K562 (cell line): ENCODE data around the gene NEMF. TPM values are rescaled to one million over a fixed set of nuclear protein-coding genes. Genes with fewer than 3 reads are reported as not detected.

Source experiments
- ATAC-seq: fragments of 200-7000 bp; cut with Tn5 transposase; 3 replicates; pipeline ENCODE4 v1.9.1; 2020; ENCODE audit warnings: moderate library complexity
- BruUV-seq: library from RNA; stranded (reverse); fragments of 400-500 nt; replicated peaks from 2 replicates; lab custom pipeline; 2021; lab: Mats Ljungman, UMichigan
- CTCF ChIA-PET: fragments of 300-600 bp; formaldehyde crosslinking; extraction: SDS; loops from one replicate; lab custom pipeline; 2021; ENCODE audit warnings: low intra/inter-chr PET ratio; lab: Yijun Ruan, JAX
- POLR2A ChIA-PET: fragments of 300-600, 350-650 bp; sonication (Branson Sonifier 250); formaldehyde crosslinking; extraction: SDS; loops from one replicate; lab custom pipeline; 2021; ENCODE audit warnings: antibody characterized with exemption, inconsistent platforms; lab: Yijun Ruan, JAX
- DNase-seq, 4 experiments: peaks; one replicate each; pipeline versions ENCODE4 v3.0.0 to v3.0.0-alpha.2; 2011 to 2018; ENCODE audit warnings: low spot score in 3 of 4, mixed read lengths in 3 of 4; ENCODE audit errors: extremely low read depth in 1 of 4
- FAIRE-seq: peaks from 2 replicates; lab custom pipeline; 2011; peaks lifted over from hg19 to GRCh38; lab: Jason Lieb, UNC
- H2AFZ ChIP-seq: 2 replicates; pipeline ENCODE4 v1.6.0; 2011; ENCODE audit warnings: low read depth, low read length, control low read depth, inconsistent platforms
- H3K27ac ChIP-seq: fragments of 200-600 bp; 3 replicates; pipeline ENCODE4 v1.8.0; 2011; ENCODE audit warnings: low read depth, mild to moderate bottlenecking, control low read depth, inconsistent platforms, low read length, moderate library complexity, mixed read lengths; ENCODE audit errors: extremely low read depth
- H3K27me3 ChIP-seq, 2 experiments: fragments of 300-600 bp in 1 of 2; 2 replicates in 1 of 2; 3 replicates in 1 of 2; pipeline versions ENCODE4 v1.6.0 to v1.8.0; 2011; ENCODE audit warnings: inconsistent platforms in 2 of 2, low read length in 2 of 2, mild to moderate bottlenecking in 1 of 2, mixed read lengths in 1 of 2, moderate library complexity in 1 of 2; ENCODE audit not compliant: control insufficient read depth in 2 of 2, insufficient read depth in 2 of 2
- H3K36me3 ChIP-seq: fragments of 300-600 bp; 3 replicates; pipeline ENCODE4 v1.8.0; 2011; ENCODE audit warnings: mild to moderate bottlenecking, low read length, inconsistent platforms; ENCODE audit not compliant: control insufficient read depth, insufficient read depth
- H3K4me1 ChIP-seq, 2 experiments: fragments of 200-600 bp in 1 of 2; replicated peaks in 1 of 2; 2 replicates in 1 of 2; 3 replicates in 1 of 2; pipeline versions ENCODE4 v1.5.1 to v1.8.0; 2011; ENCODE audit warnings: inconsistent platforms in 2 of 2, low read length in 2 of 2, mild to moderate bottlenecking in 1 of 2, mixed read lengths in 1 of 2, moderate library complexity in 1 of 2; ENCODE audit not compliant: control insufficient read depth in 2 of 2, insufficient read depth in 2 of 2
- H3K4me2 ChIP-seq: 2 replicates; pipeline ENCODE4 v1.6.1; 2011; ENCODE audit warnings: low read length, control low read depth, inconsistent platforms, mixed read lengths; ENCODE audit not compliant: insufficient read depth
- H3K4me3 ChIP-seq: fragments of 200-600 bp; sonication (generic), shearing (Covaris generic); 2 replicates; pipeline ENCODE4 v1.5.1; 2016; ENCODE audit warnings: control low read depth, inconsistent platforms
- H3K79me2 ChIP-seq: fragments of 200-600 bp; 3 replicates; pipeline ENCODE4 v1.8.0; 2011; ENCODE audit warnings: low read length, inconsistent platforms; ENCODE audit not compliant: control insufficient read depth, insufficient read depth
- H3K9ac ChIP-seq, 2 experiments: 2 replicates each; pipeline versions ENCODE4 v1.6.0 to v1.6.1; 2011; ENCODE audit warnings: low read depth in 2 of 2, low read length in 2 of 2, control low read depth in 1 of 2, inconsistent platforms in 1 of 2, mild to moderate bottlenecking in 1 of 2, mixed read lengths in 1 of 2; ENCODE audit not compliant: insufficient read depth in 1 of 2
- H3K9me1 ChIP-seq: one replicate; pipeline ENCODE4 v1.6.0; 2011; ENCODE audit warnings: inconsistent platforms, mild to moderate bottlenecking, low read length, moderate library complexity; ENCODE audit not compliant: control insufficient read depth, insufficient read depth
- H3K9me3 ChIP-seq: replicated peaks from 2 replicates; pipeline ENCODE4 v1.5.1; 2011; ENCODE audit warnings: low read depth, low read length, inconsistent platforms; ENCODE audit not compliant: control insufficient read depth, insufficient read depth
- H4K20me1 ChIP-seq: replicated peaks from 2 replicates; pipeline ENCODE4 v1.6.1; 2011; ENCODE audit warnings: low read length, inconsistent platforms, mixed read lengths; ENCODE audit not compliant: control insufficient read depth, insufficient read depth
- DDX20 ChIP-seq: fragments of 450-650 bp; IDR thresholded peaks from 2 replicates; pipeline ENCODE4 v1.6.1; 2016; ENCODE audit warnings: missing genetic modification characterization, low read depth, mild to moderate bottlenecking, missing compliant biosample characterization, moderate library complexity
- FOXK1 ChIP-seq: sonication (generic); formaldehyde crosslinking; IDR thresholded peaks from 2 replicates; pipeline ENCODE4 v1.8.0; 2022; ENCODE audit warnings: missing genetic modification reagents, mild to moderate bottlenecking, borderline replicate concordance
- GABPA ChIP-seq: fragments of 200-800 bp; sonication (Bioruptor generic); conservative IDR thresholded peaks from 2 replicates; pipeline ENCODE4 v1.6.1; 2016; ENCODE audit warnings: low read depth, missing genetic modification characterization, missing compliant biosample characterization
- MAZ ChIP-seq, 2 experiments: fragments of 450-650 bp in 1 of 2; sonication (generic) in 1 of 2; formaldehyde crosslinking; IDR thresholded peaks in 1 of 2; conservative IDR thresholded peaks in 1 of 2; 2 replicates each; pipeline versions ENCODE4 v1.4.0 to v1.5.0; 2020; ENCODE audit warnings: mild to moderate bottlenecking in 1 of 2, missing genetic modification reagents in 1 of 2
- SMAD2 ChIP-seq: fragments of 150-350 bp; IDR thresholded peaks from 2 replicates; pipeline ENCODE4 v1.6.1; 2014; ENCODE audit warnings: low read depth, mild to moderate bottlenecking, low read length
- ZC3H11A ChIP-seq: IDR thresholded peaks from 2 replicates; pipeline ENCODE4 v1.6.1; 2012; ENCODE audit warnings: low read depth, low read length, improper control_type of control experiment
- ZNF124 ChIP-seq: sonication (generic); formaldehyde crosslinking; IDR thresholded peaks from 2 replicates; pipeline ENCODE4 v1.8.1; 2022; ENCODE audit warnings: missing genetic modification reagents
- ZNF133 ChIP-seq: fragments of 250-450 bp; sonication (Bioruptor Pico); IDR thresholded peaks from 2 replicates; pipeline ENCODE4 v1.4.0; 2020; ENCODE audit warnings: mild to moderate bottlenecking
- ZNF584 ChIP-seq: fragments of 200-800 bp; sonication (Bioruptor generic); IDR thresholded peaks from 2 replicates; pipeline ENCODE4 v1.6.1; 2016; ENCODE audit warnings: low read depth, mild to moderate bottlenecking, missing genetic modification characterization, missing compliant biosample characterization
- ZNF644 ChIP-seq: fragments of 200-800 bp; sonication (Bioruptor generic); IDR thresholded peaks from 2 replicates; pipeline ENCODE4 v1.6.1; 2016; ENCODE audit warnings: low read depth, missing genetic modification characterization, missing compliant biosample characterization
- WGBS: fragments of 100-300 bp; shearing (Covaris generic); methylation state at CpG from one replicate; pipeline ENCODE4 v1.1.6; 2016; ENCODE audit warnings: low coverage, mixed read lengths; ENCODE audit not compliant: insufficient coverage; ENCODE audit errors: missing lambda C conversion rate; 5-methylcytosine and 5-hydroxymethylcytosine counted together
- in situ Hi-C: fragments of 300-500 bp; cut with MboI; formaldehyde crosslinking; loops from 4 replicates; pipeline ENCODE4 v1.15.0; 2018; ENCODE audit warnings: inconsistent platforms, mixed read lengths
- intact Hi-C: fragments of 100-400 bp; cut with micrococcal nuclease; formaldehyde crosslinking; loops from 2 replicates; pipeline ENCODE4 v1.14.2; 2022
- polyA plus RNA-seq, 8 experiments: library from polyadenylated mRNA; depleted of rRNA in 4 of 8; stranded (reverse) in 5 of 8; unstranded in 3 of 8; fragments of >200 nt; fragmentation: Nextera tagmentation in 2 of 8; fragmentation: Illumina TruSeq in 1 of 8; extraction: Ambion mirVana in 2 of 8; extraction: Trizol in 1 of 8; gene quantifications; 2 replicates each; pipeline versions ENCODE4 v1.2.1 to v1.2.3, GENCODE V29; 2011 to 2014; ENCODE audit warnings: inconsistent platforms in 1 of 8, missing spikeins in 1 of 8
- total RNA-seq, 7 experiments: library from RNA; depleted of rRNA in 6 of 7; stranded (reverse); fragments of >200 nt in 6 of 7; fragmentation: Illumina TruSeq in 2 of 7; extraction: Trizol in 2 of 7; gene quantifications; 2 replicates each; pipeline versions ENCODE4 v1.2.1 to v1.2.3, GENCODE V29; 2011 to 2021; ENCODE audit warnings: low replicate concordance in 1 of 7
- TF ChIP-seq, protein P1 (sequence below): sonication (generic); formaldehyde crosslinking; IDR thresholded peaks from 2 replicates; pipeline ENCODE4 v1.8.1; 2023; ENCODE audit warnings: mild to moderate bottlenecking, missing genetic modification reagents

NEMF gene
- total and polyA plus RNA-seq, 9 of the 15 experiments (the other 6 are each of a cell fraction or from before 2014, with no cell fraction given): 38.8 to 94.4 (median 61.0) TPM

DNA sequence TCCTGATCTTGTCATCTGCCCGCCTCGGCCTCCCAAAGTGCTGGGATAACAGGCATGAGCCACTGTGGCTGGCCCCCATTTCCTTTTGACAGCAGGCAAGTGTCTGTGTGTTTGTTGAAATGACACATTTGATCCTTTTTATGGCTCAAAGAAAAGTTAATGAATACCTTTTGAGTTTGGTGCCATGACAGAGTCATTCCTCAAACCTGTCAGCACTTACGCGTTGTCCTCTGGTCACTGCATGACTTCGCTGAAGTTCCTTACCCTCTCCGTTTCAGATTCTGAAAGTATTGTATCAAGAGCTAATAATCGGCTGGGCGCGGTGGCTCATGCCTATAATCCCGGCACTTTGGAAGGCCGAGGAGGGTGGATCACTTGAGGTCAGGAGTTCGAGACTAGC lies 32.4 kb downstream of the NEMF start:
- Histone ChIP-seq H2AFZ (no peak overlapping the region), H3K9me1 (no peaks in the 10 kb centered on the region)
- no peak for ATAC-seq
- POLR2A ChIA-PET: no interaction called here
- no peak for TF ChIP-seq DDX20
- TF ChIP-seq ZNF584 (CRISPR knock-in tag): no peak
- no peak for TF ChIP-seq FOXK1 (CRISPR knock-in tag)
- no peak for TF ChIP-seq GABPA
- TF ChIP-seq ZNF133: no peak
- TF ChIP-seq, protein P1, sequence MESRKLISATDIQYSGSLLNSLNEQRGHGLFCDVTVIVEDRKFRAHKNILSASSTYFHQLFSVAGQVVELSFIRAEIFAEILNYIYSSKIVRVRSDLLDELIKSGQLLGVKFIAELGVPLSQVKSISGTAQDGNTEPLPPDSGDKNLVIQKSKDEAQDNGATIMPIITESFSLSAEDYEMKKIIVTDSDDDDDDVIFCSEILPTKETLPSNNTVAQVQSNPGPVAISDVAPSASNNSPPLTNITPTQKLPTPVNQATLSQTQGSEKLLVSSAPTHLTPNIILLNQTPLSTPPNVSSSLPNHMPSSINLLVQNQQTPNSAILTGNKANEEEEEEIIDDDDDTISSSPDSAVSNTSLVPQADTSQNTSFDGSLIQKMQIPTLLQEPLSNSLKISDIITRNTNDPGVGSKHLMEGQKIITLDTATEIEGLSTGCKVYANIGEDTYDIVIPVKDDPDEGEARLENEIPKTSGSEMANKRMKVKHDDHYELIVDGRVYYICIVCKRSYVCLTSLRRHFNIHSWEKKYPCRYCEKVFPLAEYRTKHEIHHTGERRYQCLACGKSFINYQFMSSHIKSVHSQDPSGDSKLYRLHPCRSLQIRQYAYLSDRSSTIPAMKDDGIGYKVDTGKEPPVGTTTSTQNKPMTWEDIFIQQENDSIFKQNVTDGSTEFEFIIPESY (CRISPR knock-in tag): no peak
- TF ChIP-seq ZC3H11A: no peak
- TF ChIP-seq ZNF644 (tag): no peak
- TF ChIP-seq SMAD2: no peak
- TF ChIP-seq MAZ (CRISPR knock-in tag; conservative IDR thresholded peaks at IDR 0.05 in 1 of 2, IDR thresholded peaks at IDR 0.05 in 1 of 2): no peak
- no peak for TF ChIP-seq ZNF124
- TF ChIP-seq, all 486 proteins: peak for 0
- Histone ChIP-seq H3K27me3 (no peaks in the 10 kb centered on the region), H3K4me2 (no peak overlapping the region), H3K4me3 (no peak overlapping the region), H4K20me1 (no peaks in the 10 kb centered on the region), H3K9ac (no peak overlapping the region), H3K27ac (no peak overlapping the region), H3K4me1 (no peaks in the 10 kb centered on the region), H3K36me3 (peaks cover 63% of the 10 kb centered on the region; the same call in 2 of the 3 replicates), H3K79me2 (no peaks in the 10 kb centered on the region), H3K9me3 (no peaks in the 10 kb centered on the region)
- CTCF ChIA-PET: no interaction called here
- in situ Hi-C loops (no loop called here), intact Hi-C loops (no loop called here)
- FAIRE-seq: no peak
- DNase-seq: no peak
- no TSS peak for BruUV-seq
- WGBS: 96% methylated on average over 8 of the region's 12 CpGs
